Type B pancreatic cell (in vitro differentiated cells): Measurements from ENCODE around the gene CACNA1C. TPM values are rescaled to one million over a fixed set of nuclear protein-coding genes. Genes with fewer than 3 reads are reported as not detected.
"Not testable (repeated sequence)": the region's sequence is repeated elsewhere in the genome, so short reads cannot be mapped to it uniquely, and the experiment has no call there.

Experiments
- DNase-seq: peaks from one replicate; pipeline ENCODE4 v3.0.0; 2021; ENCODE audit warnings: mixed read lengths; ENCODE audit not compliant: unreplicated experiment; ENCODE audit errors: extremely low spot score
- H3K27ac Mint-ChIP-seq: 2 replicates; pipeline ENCODE4 v1.8.0; 2021; ENCODE audit warnings: mild to moderate bottlenecking, mixed read lengths
- H3K27me3 Mint-ChIP-seq: 2 replicates; pipeline ENCODE4 v1.8.0; 2021; ENCODE audit warnings: mixed read lengths
- H3K36me3 Mint-ChIP-seq: 2 replicates; pipeline ENCODE4 v1.8.0; 2021; ENCODE audit warnings: mixed read lengths
- H3K4me1 Mint-ChIP-seq: one replicate; pipeline ENCODE4 v1.8.0; 2021; ENCODE audit warnings: mixed read lengths; ENCODE audit not compliant: unreplicated experiment
- H3K4me3 Mint-ChIP-seq: 2 replicates; pipeline ENCODE4 v1.8.0; 2021; ENCODE audit warnings: mild to moderate bottlenecking, mixed read lengths
- H3K9me3 Mint-ChIP-seq: 2 replicates; pipeline ENCODE4 v1.8.0; 2021; ENCODE audit warnings: mixed read lengths
- CTCF ChIP-seq: fragments of 200-600 bp; sonication (generic); conservative IDR thresholded peaks from 2 replicates; pipeline ENCODE4 v1.5.0; 2021; ENCODE audit warnings: antibody characterized with exemption, mild to moderate bottlenecking
- total RNA-seq: library from RNA; stranded (reverse); gene quantifications from 2 replicates; pipeline ENCODE4 v1.2.1, GENCODE V29; 2021; ENCODE audit warnings: low replicate concordance

The CACNA1C gene
- total RNA-seq, 1 donor from 2014 or later = 14.3 TPM

GRCh38 chr12:2486796-2487195 is 434.0 kb downstream of the CACNA1C start:
- DNase-seq = no peak
- Mint-ChIP-seq H3K4me3 (no peak overlapping the region), H3K36me3 (peaks cover 8% of the 10 kb centered on the region), H3K27me3 (no peaks in the 10 kb centered on the region), H3K27ac (no peak overlapping the region), H3K4me1 (no peaks in the 10 kb centered on the region), H3K9me3 (no peaks in the 10 kb centered on the region)
- no peak for TF ChIP-seq CTCF

- no peak overlapping the region for H3K4me3 Mint-ChIP-seq
- peaks cover 8% of the 10 kb centered on the region for H3K36me3 Mint-ChIP-seq
- no peaks in the 10 kb centered on the region for H3K9me3 Mint-ChIP-seq
- no peak for DNase-seq
- H3K4me1 Mint-ChIP-seq = no peaks in the 10 kb centered on the region
- no peaks in the 10 kb centered on the region for H3K27me3 Mint-ChIP-seq
- H3K27ac Mint-ChIP-seq = no peak overlapping the region
- TF ChIP-seq CTCF = no peak
These were observed 434.5 kb downstream of the CACNA1C start for GRCh38 chr12:2487278-2487677.

GRCh38 chr12:2488131-2488530 is 435.3 kb downstream of the CACNA1C start:
- TF ChIP-seq CTCF = no peak
- Mint-ChIP-seq H3K9me3 (no peaks in the 10 kb centered on the region), H3K27me3 (no peaks in the 10 kb centered on the region), H3K36me3 (peaks cover 1% of the 10 kb centered on the region), H3K4me3 (no peak overlapping the region), H3K4me1 (no peaks in the 10 kb centered on the region), H3K27ac (no peak overlapping the region)
- DNase-seq = no peak

GRCh38 chr12:2488596-2488995 is 435.8 kb downstream of the CACNA1C start:
- H3K27me3 Mint-ChIP-seq = no peaks in the 10 kb centered on the region
- no peaks in the 10 kb centered on the region for H3K4me1 Mint-ChIP-seq
- H3K4me3 Mint-ChIP-seq = no peak overlapping the region
- no peak for TF ChIP-seq CTCF
- DNase-seq = no peak
- H3K27ac Mint-ChIP-seq = no peak overlapping the region
- H3K36me3 Mint-ChIP-seq = no peaks in the 10 kb centered on the region
- H3K9me3 Mint-ChIP-seq = no peaks in the 10 kb centered on the region

GRCh38 chr12:2489275-2489674 is 436.5 kb downstream of the CACNA1C start:
- H3K9me3 Mint-ChIP-seq = no peaks in the 10 kb centered on the region
- H3K27me3 Mint-ChIP-seq = no peaks in the 10 kb centered on the region
- no peak overlapping the region for H3K27ac Mint-ChIP-seq
- no peaks in the 10 kb centered on the region for H3K4me1 Mint-ChIP-seq
- no peak for DNase-seq
- H3K4me3 Mint-ChIP-seq = no peak overlapping the region
- no peak for TF ChIP-seq CTCF
- no peaks in the 10 kb centered on the region for H3K36me3 Mint-ChIP-seq

GRCh38 chr12:2490831-2491230 is 438.0 kb downstream of the CACNA1C start:
- DNase-seq = no peak
- peaks cover 4% of the 10 kb centered on the region for H3K27me3 Mint-ChIP-seq
- H3K36me3 Mint-ChIP-seq = peaks cover 7% of the 10 kb centered on the region
- no peak overlapping the region for H3K4me3 Mint-ChIP-seq
- no peaks in the 10 kb centered on the region for H3K9me3 Mint-ChIP-seq
- TF ChIP-seq CTCF = no peak
- H3K27ac Mint-ChIP-seq = no peak overlapping the region
- H3K4me1 Mint-ChIP-seq = peaks cover 7% of the 10 kb centered on the region

GRCh38 chr12:2491349-2491748 is 438.6 kb downstream of the CACNA1C start:
- not testable (repeated sequence) for H3K9me3 Mint-ChIP-seq, H3K4me3 Mint-ChIP-seq, H3K27me3 Mint-ChIP-seq, DNase-seq, H3K36me3 Mint-ChIP-seq, H3K4me1 Mint-ChIP-seq, H3K27ac Mint-ChIP-seq
